ENCODE measurements around the gene HOXB7. TPM values are rescaled to one million over a fixed set of nuclear protein-coding genes. Genes with fewer than 3 reads are reported as not detected.

The HOXB7 gene
- total RNA-seq, 1 experiment from 2014 or later = 9.1 TPM

DNA sequence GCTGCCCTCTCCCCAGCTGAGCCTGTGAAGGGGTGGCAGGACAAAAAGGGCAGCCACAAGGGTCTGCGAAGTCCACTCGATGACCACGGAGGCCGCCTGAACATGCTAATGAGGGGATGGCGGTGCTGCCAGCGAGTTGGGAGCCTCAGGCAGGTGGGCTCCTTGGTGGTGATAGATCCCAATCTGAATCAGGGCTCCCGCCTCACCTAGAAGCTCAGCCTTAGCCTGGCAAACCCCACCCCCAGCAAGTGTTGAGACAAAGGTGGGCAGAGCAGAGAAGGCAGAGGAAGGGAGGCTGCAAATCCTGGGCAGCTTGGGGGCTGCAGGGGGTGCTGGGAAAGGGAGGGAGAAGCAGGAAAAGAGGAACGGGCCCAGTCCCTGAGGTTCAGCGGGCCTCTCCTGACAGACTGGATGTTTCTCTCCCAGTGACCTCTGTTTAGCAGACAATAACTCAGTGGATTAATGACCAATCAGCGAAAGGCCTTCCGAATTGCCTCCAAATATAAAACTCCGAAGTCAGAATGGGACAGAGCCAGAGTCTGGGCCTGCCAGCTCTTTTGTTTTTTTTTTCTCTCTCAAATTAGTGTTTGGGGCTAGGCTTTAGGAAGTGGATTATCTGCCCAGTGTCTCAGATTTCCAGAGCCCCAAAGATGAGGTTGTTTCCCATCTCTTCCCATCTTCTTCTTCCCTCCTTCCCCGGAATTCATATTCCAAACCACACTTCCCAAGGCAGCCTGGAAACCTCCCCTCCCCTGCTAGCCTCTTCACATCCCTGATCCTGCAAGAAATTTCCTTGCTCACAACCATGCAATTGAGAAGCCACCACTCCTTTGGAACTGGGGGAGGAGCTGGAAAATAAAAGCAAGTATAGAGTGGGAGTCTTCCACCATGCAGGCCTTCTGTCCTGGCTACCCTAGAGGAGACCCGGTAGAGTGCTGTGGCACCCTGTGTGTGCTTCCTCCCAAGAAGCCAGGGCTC lies 50.7 kb downstream of the HOXB7 start:
- in situ Hi-C loops (cut with HindIII; ENCODE audit: low sequenced_read_pairs) = no loop called here
- DNase-seq (ENCODE audit: low spot score) = no peak

- in situ Hi-C loops (cut with HindIII; ENCODE audit: low sequenced_read_pairs) = no loop called here
- DNase-seq (ENCODE audit: low spot score) = no peak
These were observed 51.5 kb downstream of the HOXB7 start for GRCh38 chr17:48559122-48559839.

DNA sequence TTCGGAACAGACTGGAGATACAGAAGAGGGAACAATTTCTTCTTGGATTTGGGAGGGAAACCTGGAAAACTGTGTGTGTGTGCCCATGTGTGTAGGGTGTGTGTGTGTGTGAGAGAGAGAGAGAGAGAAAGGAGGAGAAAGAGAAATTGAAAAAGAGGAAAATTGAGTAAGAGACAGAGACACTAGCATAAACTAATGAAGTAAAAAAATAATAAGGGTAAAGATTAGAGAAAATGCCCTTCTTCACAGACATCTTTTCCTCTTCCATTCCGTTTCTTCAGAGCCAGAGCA lies 52.0 kb downstream of the HOXB7 start:
- in situ Hi-C loops (cut with HindIII; ENCODE audit: low sequenced_read_pairs) = no loop called here

GRCh38 chr17:48558057-48558830 lies 52.6 kb downstream of the HOXB7 start:
- in situ Hi-C loops (cut with HindIII; ENCODE audit: low sequenced_read_pairs) = no loop called here
- DNase-seq (ENCODE audit: low spot score) = no peak

More for the DNA sequence above, 52.0 kb downstream of the HOXB7 start:
- DNase-seq (ENCODE audit: low spot score) = no peak

Other genes starting within 250 kb of the HOXB7 start
- not detected in 2 replicates for gene SKAP1, start 180.8 kb downstream of the HOXB7 start, total RNA-seq (2014; rRNA removed; shearing (Covaris generic))
- gene HOXB1, start 80.0 kb downstream of the HOXB7 start, total RNA-seq (2014; rRNA removed; shearing (Covaris generic)) = not detected in 2 replicates
- 8.9 and 19.7 TPM in 2 replicates for gene HOXB2, start 65.9 kb downstream of the HOXB7 start, total RNA-seq (2014; rRNA removed; shearing (Covaris generic))
- gene HOXB4, start 32.7 kb downstream of the HOXB7 start, total RNA-seq (2014; rRNA removed; shearing (Covaris generic)) = 0.78 and 2.2 TPM in 2 replicates
- gene HOXB3, start 20.8 kb downstream of the HOXB7 start, total RNA-seq (2014; rRNA removed; shearing (Covaris generic)) = 0.74 and 12.0 TPM in 2 replicates
- 1.7 TPM in 1 of 2 replicates, not detected in the other for gene HOXB5, start 17.2 kb downstream of the HOXB7 start, total RNA-seq (2014; rRNA removed; shearing (Covaris generic))
- gene HOXB6, start 6.0 kb downstream of the HOXB7 start, total RNA-seq (2014; rRNA removed; shearing (Covaris generic)) = 0.92 and 2.0 TPM in 2 replicates
- 0.10 TPM in 1 of 2 replicates, not detected in the other for gene HOXB8, start 4.3 kb upstream of the HOXB7 start, total RNA-seq (2014; rRNA removed; shearing (Covaris generic))
- gene HOXB9, start 15.3 kb upstream of the HOXB7 start, total RNA-seq (2014; rRNA removed; shearing (Covaris generic)) = 1.8 and 4.1 TPM in 2 replicates
- gene PRAC1, start 111.5 kb upstream of the HOXB7 start, total RNA-seq (2014; rRNA removed; shearing (Covaris generic)) = 8.2 TPM in 1 of 2 replicates, not detected in the other
- 9.5 and 42.2 TPM in 2 replicates for gene PRAC2, start 112.2 kb upstream of the HOXB7 start, total RNA-seq (2014; rRNA removed; shearing (Covaris generic))
- 54.8 and 60.5 TPM in 2 replicates for gene HOXB13, start 117.7 kb upstream of the HOXB7 start, total RNA-seq (2014; rRNA removed; shearing (Covaris generic))
- 6.9 and 9.4 TPM in 2 replicates for gene TTLL6, start 206.2 kb upstream of the HOXB7 start, total RNA-seq (2014; rRNA removed; shearing (Covaris generic))
- gene CALCOCO2, start 220.0 kb upstream of the HOXB7 start, total RNA-seq (2014; rRNA removed; shearing (Covaris generic)) = 37.8 and 66.1 TPM in 2 replicates

Measured in G401 (cell line).